Measurements from ENCODE around the gene QRSL1.

The QRSL1 gene

DNA sequence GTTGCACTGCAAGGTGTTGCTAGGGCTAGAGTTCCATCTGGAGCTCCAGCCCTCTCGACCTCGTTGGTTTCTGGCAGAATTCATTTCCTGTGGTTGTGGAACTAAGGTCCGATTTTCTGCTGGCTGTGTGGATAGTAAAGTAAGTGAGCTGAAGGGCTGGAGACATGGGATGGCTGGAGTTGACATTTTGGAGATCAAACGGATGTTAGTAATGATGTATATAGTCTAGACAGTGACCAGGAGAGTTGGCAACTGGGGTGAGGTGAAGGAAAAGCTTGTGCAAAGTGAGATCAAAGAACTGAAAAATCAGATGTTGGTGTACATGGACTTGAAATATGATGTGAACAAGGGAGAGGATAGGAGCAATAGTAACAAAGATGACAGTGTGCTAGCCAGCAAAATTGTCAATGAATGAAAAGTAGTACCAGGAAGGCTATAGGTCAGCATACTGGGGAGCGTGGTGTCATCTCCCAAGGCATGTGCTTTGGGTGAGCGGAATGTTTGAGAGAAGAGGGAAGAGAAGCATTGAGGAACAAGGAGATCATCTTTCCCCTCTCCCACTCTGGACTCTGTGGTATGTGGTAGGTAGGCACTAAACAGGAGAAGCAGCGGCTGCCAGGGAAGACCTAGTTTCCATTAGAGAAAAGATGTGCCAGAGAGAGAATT, 7.8 kb downstream of the QRSL1 start:
- no peaks in the 10 kb centered on the region for H4K20me1 ChIP-seq (ENCODE audit: control insufficient read depth, insufficient read depth, low read depth, low read length)
- TF ChIP-seq EZH2phosphoT487 (IDR thresholded peaks at IDR 0.05; ENCODE audit: borderline replicate concordance, low read length): no peak
- TF ChIP-seq, protein P1, sequence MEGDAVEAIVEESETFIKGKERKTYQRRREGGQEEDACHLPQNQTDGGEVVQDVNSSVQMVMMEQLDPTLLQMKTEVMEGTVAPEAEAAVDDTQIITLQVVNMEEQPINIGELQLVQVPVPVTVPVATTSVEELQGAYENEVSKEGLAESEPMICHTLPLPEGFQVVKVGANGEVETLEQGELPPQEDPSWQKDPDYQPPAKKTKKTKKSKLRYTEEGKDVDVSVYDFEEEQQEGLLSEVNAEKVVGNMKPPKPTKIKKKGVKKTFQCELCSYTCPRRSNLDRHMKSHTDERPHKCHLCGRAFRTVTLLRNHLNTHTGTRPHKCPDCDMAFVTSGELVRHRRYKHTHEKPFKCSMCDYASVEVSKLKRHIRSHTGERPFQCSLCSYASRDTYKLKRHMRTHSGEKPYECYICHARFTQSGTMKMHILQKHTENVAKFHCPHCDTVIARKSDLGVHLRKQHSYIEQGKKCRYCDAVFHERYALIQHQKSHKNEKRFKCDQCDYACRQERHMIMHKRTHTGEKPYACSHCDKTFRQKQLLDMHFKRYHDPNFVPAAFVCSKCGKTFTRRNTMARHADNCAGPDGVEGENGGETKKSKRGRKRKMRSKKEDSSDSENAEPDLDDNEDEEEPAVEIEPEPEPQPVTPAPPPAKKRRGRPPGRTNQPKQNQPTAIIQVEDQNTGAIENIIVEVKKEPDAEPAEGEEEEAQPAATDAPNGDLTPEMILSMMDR (IDR thresholded peaks at IDR 0.05; ENCODE audit: low read depth, low read length, poor library complexity, severe bottlenecking): no peak
- H3K9me2 ChIP-seq (replicated peaks; ENCODE audit: control insufficient read depth, low read length): no peaks in the 10 kb centered on the region
- H3K79me2 ChIP-seq (ENCODE audit: control insufficient read depth, low read length): peaks cover 88% of the 10 kb centered on the region
- peaks cover 68% of the 10 kb centered on the region for H3K36me3 ChIP-seq (ENCODE audit: control insufficient read depth, low read length)
- H3K27me3 ChIP-seq (ENCODE audit: control insufficient read depth, low read length): no peaks in the 10 kb centered on the region; the same call in 1 of the 2 replicates
- peaks cover 14% of the 10 kb centered on the region for H3F3A ChIP-seq (ENCODE audit: control insufficient read depth, insufficient read depth)
- peak overlapping the region; percentile 64 for H3K4me3 ChIP-seq (ENCODE audit: low read length)
- peak overlapping the region; percentile 77 for H3K4me2 ChIP-seq (ENCODE audit: low read length)
- H3K4me1 ChIP-seq (ENCODE audit: control insufficient read depth, low read length): peaks cover 81% of the 10 kb centered on the region
- H3K27ac ChIP-seq (ENCODE audit: low read depth, low read length): peak overlapping the region; percentile 93
- H3K9me3 ChIP-seq (ENCODE audit: control insufficient read depth, insufficient read depth, low read length): no peaks in the 10 kb centered on the region

DNA sequence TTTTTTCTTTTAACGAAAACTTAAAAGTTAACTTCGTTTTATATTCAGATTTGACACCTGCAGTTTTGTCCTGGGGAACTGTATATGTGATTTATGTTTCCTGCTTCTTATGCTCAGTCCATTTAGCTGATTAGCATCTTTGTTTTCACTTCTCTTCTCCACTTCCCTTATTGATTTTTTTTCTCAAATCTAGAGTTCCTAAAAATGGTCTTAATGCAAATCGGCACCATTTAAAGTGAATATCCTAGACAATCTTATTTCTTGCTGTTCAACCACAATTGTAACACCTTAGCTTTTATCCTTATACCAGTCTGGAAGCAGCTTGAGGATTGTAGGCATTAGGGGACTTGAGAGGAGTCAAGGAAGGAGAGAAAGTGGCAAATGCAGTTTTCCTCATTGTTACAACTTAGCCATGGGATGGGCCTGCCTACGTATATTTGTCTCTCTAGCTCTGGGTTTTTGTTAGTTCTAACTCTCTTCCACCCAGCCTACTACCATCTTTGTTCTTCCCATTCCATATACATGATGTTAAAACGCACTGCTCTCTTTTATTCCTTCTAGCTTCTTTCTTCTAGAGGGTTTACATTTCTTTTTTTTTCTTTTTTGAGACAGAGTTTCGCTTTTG, 8.5 kb downstream of the QRSL1 start:
- peaks cover 82% of the 10 kb centered on the region for H3K79me2 ChIP-seq (ENCODE audit: control insufficient read depth, low read length)

DNA sequence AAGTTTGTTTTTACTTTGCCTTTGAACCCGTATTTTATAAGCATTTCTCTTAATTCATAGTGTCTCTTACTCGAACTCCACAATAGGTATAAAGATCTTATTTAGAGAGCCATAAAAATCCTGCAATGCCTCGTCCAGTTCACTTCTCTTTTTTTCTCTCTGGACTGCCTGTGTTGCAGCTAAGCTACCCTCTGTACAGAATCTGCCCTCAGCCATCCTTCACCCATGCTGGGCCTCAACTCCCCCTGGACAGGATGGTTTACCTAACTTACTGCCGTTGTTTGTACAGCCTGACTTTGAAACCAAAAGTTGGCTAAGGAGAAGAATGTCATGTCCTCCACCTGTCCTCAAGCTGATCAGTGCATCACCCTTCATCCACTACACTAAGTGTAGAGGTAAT, 10.4 kb downstream of the QRSL1 start:
- H3K9me2 ChIP-seq (replicated peaks; ENCODE audit: control insufficient read depth, low read length): no peaks in the 10 kb centered on the region
- H3K27me3 ChIP-seq (ENCODE audit: control insufficient read depth, low read length): no peaks in the 10 kb centered on the region; the same call in 1 of the 2 replicates
- peaks cover 66% of the 10 kb centered on the region for H3K79me2 ChIP-seq (ENCODE audit: control insufficient read depth, low read length)
- H3K4me2 ChIP-seq (ENCODE audit: low read length): peak overlapping the region; percentile 77
- H3K4me1 ChIP-seq (ENCODE audit: control insufficient read depth, low read length): peaks cover 59% of the 10 kb centered on the region
- no peaks in the 10 kb centered on the region for H3K9me3 ChIP-seq (ENCODE audit: control insufficient read depth, insufficient read depth, low read length)
- no peaks in the 10 kb centered on the region for H4K20me1 ChIP-seq (ENCODE audit: control insufficient read depth, insufficient read depth, low read depth, low read length)
- peak overlapping the region; percentile 48 for H3K4me3 ChIP-seq (ENCODE audit: low read length)
- peak overlapping the region; percentile 93 for H3K27ac ChIP-seq (ENCODE audit: low read depth, low read length)
- peaks cover 12% of the 10 kb centered on the region for H3F3A ChIP-seq (ENCODE audit: control insufficient read depth, insufficient read depth)
- TF ChIP-seq EZH2phosphoT487 (IDR thresholded peaks at IDR 0.05; ENCODE audit: borderline replicate concordance, low read length): no peak
- TF ChIP-seq, protein P1 (IDR thresholded peaks at IDR 0.05; ENCODE audit: low read depth, low read length, poor library complexity, severe bottlenecking): no peak
- H3K36me3 ChIP-seq (ENCODE audit: control insufficient read depth, low read length): peaks cover 80% of the 10 kb centered on the region

More for the DNA sequence above, 8.5 kb downstream of the QRSL1 start:
- peak overlapping the region; percentile 93 for H3K27ac ChIP-seq (ENCODE audit: low read depth, low read length)
- H3K9me2 ChIP-seq (replicated peaks; ENCODE audit: control insufficient read depth, low read length): no peaks in the 10 kb centered on the region
- H3K9me3 ChIP-seq (ENCODE audit: control insufficient read depth, insufficient read depth, low read length): no peaks in the 10 kb centered on the region
- H3K27me3 ChIP-seq (ENCODE audit: control insufficient read depth, low read length): no peaks in the 10 kb centered on the region; the same call in 1 of the 2 replicates
- H3K4me2 ChIP-seq (ENCODE audit: low read length): peak overlapping the region; percentile 77
- H4K20me1 ChIP-seq (ENCODE audit: control insufficient read depth, insufficient read depth, low read depth, low read length): no peaks in the 10 kb centered on the region
- peak overlapping the region; percentile 64 for H3K4me3 ChIP-seq (ENCODE audit: low read length)
- H3F3A ChIP-seq (ENCODE audit: control insufficient read depth, insufficient read depth): peaks cover 14% of the 10 kb centered on the region
- peaks cover 76% of the 10 kb centered on the region for H3K4me1 ChIP-seq (ENCODE audit: control insufficient read depth, low read length)
- TF ChIP-seq EZH2phosphoT487 (IDR thresholded peaks at IDR 0.05; ENCODE audit: borderline replicate concordance, low read length): no peak
- TF ChIP-seq, protein P1 (IDR thresholded peaks at IDR 0.05; ENCODE audit: low read depth, low read length, poor library complexity, severe bottlenecking): no peak
- H3K36me3 ChIP-seq (ENCODE audit: control insufficient read depth, low read length): peaks cover 70% of the 10 kb centered on the region

Measured in DOHH2 (cell line).